CD4-positive, alpha-beta T cell treated with Interleukin-17A for 4 hours (primary cell): Measurements from ENCODE around the gene IQCN.

ENCODE experiments used
- DNase-seq: peaks from one replicate; pipeline ENCODE4 v3.0.0-alpha.2; 2020; ENCODE audit warnings: mixed read lengths

The IQCN gene, protein sequence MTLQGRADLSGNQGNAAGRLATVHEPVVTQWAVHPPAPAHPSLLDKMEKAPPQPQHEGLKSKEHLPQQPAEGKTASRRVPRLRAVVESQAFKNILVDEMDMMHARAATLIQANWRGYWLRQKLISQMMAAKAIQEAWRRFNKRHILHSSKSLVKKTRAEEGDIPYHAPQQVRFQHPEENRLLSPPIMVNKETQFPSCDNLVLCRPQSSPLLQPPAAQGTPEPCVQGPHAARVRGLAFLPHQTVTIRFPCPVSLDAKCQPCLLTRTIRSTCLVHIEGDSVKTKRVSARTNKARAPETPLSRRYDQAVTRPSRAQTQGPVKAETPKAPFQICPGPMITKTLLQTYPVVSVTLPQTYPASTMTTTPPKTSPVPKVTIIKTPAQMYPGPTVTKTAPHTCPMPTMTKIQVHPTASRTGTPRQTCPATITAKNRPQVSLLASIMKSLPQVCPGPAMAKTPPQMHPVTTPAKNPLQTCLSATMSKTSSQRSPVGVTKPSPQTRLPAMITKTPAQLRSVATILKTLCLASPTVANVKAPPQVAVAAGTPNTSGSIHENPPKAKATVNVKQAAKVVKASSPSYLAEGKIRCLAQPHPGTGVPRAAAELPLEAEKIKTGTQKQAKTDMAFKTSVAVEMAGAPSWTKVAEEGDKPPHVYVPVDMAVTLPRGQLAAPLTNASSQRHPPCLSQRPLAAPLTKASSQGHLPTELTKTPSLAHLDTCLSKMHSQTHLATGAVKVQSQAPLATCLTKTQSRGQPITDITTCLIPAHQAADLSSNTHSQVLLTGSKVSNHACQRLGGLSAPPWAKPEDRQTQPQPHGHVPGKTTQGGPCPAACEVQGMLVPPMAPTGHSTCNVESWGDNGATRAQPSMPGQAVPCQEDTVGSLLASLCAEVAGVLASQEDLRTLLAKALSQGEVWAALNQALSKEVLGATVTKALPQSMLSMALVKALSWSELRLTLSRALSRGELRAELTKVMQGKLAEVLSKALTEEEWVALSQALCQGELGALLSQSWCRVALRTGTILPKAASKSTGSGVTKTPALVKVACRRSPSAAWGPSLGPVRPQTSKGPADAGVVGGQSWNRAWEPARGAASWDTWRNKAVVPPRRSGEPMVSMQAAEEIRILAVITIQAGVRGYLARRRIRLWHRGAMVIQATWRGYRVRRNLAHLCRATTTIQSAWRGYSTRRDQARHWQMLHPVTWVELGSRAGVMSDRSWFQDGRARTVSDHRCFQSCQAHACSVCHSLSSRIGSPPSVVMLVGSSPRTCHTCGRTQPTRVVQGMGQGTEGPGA (N-terminal part only)

DNA sequence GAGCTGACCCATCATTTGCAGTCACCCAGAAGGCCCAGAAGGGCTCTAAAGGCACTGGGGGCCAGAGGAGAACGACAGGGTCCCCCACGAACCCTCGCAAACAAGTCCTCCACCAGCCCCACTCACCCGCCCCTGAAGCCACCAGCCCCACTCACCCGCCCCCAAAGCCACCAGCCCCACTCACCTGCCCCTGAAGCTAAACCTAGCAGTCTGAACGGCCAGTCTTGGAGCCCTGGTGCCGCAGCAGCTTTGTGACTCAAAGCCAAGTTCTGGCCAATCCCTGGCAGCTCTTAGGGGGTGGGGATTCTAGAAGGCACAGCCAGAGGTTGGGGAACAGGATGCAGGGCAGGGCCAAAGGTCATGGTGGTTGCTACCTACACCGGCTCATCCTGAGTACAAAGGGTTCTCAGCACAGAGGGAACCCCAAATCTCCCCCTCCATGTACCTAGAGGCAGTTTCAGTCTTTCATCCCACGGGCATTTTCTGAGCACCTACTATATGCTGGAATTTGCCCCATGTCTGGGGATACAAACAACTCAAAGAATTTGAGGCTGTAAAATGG is at the start of gene IQCN:
IQCN (minus strand) TSS at position 234 of the 562 bp plus-strand sequence. CDS start 4,974 bp downstream, outside the sequence.
- DNase-seq: peak; percentile 34

DNA sequence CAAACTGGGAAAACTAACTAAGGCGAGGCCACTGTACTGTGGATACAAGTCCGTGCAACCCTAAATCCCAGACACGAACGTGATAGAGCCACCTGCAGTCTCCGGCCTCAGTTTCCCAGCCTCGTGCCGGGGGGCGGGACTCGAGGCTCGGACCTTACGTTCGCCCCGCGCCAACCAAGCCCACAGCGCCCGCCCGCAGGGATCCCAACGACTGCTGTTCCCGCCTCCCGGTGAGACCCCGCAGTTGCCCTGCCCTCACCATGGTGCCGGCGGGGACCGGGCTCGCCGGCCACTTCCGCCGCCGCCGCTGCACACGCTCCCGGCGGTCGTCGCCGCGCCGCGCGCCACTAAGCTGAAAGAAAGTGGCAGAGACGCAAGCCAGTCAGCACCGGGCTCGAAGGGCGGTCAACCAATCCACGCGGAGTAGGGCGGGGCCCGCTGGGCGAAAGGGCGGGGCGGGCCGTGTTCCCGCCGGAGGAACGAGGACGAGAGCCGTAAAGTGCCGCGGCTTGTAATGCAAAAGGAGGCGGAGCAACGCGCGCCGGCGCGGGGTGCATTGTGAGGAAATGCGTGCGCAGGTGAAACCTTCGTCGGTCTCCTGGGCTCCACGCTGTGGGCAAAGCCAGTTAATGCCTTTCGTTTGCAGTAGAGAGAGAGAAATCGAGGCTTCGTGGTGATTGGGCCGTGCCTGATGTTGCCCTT is 48.7 kb upstream of the IQCN start, which contains the start of gene LSM4:
LSM4 (minus strand) TSS at position 318 of the 702 bp plus-strand sequence; CDS start at position 262, 56 bp downstream.
- DNase-seq: peak; percentile 100

DNA sequence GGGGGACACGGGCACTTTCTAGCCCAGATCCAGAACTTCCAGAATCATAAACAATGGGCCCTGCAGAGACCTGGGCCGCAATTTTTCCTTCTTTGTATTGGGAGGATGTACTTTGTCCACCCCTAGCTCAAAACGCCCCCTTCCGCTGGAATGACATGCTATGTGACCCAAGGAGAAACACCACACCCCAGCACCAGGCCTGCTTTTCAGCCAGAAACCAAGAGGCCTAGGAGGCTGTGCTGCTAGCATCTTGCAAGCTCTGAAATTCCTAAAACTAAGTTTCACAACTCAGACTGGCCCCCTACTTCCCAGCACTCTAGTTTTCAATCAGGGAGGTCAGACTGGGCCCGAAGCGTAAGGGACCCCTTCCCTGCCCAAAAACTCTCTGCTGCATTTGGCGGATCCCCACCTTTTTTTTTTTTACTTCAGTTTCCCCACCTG is 48.1 kb upstream of the IQCN start:
- DNase-seq: peak; percentile 42

DNA sequence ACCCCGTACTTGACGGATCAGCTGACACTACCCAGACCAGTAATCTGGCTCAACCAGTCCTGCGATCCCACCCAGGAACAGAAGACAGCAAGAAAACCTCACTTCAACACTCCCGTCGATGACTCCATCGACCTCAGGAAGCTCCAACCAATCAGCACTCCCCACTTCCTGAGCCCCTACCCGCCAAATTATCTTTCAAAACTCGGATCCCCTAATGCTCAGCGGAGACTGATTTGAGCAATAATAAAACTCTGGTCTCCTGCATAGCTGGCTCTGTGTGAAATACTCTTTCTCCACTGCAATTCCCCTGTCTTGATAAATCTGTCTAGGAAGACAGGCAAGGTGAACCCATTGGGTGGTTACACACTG is 47.5 kb upstream of the IQCN start:
- peak; percentile 47 for DNase-seq

DNA sequence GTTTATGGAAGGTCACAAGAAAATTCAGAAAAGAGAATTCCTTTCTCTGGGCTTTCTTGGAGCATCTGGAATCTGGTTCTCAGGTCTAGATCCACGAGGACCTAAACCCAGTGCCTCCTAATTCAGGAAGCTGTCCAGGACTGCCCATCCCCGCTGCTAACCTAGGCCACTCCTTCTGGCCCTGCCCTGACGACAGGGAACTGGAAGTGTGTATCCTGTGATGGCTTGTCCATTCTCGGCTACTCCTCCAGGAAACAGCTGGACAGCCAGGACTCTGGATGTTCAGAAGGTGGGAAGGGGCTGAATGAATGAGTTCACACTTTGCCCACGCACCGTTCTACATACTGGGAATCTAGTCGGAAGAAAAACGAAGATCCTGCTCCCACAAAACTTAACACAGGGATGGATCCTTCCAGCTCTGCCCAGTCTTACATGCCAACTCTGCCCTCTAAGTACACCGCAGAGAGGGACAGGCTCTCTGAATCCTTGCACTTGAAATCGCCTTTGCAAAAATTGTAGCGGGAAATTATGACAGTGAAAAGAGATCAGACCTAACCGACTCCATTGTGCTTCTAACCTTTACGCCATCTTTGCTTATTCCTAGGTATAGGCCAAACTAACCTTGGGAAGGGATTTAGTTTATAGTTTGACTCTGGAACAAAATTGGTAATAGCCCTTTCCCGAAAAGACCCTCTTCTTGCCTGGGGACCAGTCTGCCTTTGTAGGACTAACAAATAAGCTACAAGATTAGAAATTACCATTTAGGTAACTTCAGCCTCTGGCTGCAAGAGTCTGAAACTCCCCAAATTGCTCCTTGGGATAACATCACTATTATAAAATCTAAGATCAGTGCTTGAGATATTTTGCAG is 46.8 kb upstream of the IQCN start:
- no peak for DNase-seq

DNA sequence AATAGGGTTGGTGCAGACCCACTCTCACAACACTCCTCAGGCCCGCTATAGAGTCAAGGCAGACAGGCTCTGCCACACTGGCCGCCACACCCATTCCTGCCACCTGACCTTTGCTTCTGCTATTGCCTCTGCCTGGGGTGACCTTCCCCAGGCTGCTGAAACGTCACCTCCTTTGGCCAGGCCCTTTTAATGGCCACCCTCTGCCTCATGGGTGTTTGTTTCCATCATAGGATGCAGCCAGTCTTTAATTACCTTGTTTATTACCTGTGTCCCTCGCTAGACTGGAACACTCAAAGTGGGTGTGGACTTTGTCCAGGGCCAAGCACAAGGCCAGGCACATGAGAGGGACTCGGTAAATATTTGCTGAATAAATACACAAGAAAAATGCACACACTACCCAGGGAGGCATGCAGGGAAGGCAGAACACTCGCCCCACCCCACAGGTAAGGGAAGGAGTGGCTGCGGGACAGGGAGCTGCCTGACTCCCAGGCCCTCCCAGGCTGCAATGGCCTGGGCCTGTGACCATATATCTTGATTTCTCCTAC is 45.4 kb upstream of the IQCN start:
- no peak for DNase-seq

DNA sequence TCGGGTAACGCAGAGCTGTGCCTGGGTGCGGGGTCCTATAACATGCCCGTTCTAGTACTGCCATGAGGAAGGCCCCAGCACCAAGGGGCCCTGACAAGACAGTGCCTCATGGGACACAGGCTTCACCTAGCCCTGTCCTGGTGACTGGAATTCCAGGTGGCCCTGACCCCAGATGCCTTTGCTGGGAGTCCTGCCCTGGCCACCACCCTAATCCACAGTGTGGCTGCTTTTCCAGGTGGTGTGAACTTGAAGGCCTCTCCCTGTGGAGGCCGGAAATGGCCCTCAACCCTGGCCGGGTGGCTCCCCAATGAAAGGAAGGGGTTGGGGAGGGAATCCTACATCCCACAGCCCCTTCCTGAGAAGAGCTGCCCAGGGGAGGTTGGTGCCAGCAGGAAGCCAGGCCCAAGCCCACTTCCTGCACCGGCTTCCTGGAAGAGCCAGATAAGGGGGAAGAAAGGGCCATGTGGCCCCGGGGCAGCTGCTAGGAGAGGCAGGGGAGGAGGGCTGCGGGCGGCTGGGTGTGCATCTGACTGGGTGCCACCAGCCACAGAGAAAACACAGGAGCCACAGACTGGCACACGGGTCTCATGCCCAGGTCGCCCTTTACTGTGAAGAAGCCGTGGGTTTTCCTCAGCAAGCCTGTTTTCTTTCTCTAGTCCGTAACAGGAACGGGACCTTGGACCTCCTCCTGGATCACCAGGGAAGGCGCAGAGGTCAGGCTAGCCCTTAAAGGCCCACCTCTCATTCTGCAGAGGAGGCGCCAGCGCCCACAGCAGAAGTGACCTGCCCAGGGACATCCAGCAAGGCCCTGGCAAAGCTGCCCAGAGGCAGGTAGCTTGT is 43.9 kb upstream of the IQCN start:
- DNase-seq: peak; percentile 72

DNA sequence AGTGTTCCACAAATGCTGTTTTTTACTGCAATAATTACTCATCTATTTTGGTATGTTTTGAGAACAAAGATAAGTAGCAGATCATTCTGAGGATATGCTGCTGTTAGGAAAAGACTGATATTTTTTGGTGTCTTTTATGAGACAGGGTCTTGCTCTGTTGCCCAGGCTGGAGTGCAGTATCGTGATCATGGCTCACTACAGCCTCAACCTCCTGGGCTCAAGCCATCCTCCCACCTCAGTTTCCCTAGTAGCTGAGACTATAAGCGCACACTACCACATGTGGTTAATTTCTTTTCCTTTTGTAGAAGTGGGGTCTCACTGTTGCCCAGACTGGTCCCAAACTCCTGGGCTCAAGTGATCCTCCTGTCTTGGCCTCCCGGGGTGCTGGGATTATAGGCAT is 39.1 kb upstream of the IQCN start:
- DNase-seq: no peak

DNA sequence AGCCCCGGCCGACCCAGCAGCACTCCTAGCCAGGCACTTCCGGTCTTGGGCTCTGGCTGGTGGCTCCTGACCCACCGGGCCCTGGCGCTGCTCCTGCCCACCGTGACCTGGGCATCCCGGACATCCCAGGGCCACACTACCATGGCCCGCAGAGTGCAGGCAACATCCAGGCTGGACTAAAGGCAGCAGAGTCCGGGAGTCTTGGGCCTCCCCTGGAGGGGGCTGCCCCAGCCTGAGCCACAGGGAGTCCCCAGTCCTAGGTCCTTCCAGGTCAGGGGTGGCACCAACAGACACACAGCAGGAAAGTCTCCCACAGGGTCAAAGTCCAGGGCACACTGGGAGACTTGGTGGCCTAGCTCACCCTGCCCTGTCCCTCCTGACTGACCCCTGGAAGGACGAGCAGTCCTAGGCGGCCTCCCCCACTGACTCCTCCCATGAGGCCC is 37.9 kb upstream of the IQCN start:
- DNase-seq: no peak

DNA sequence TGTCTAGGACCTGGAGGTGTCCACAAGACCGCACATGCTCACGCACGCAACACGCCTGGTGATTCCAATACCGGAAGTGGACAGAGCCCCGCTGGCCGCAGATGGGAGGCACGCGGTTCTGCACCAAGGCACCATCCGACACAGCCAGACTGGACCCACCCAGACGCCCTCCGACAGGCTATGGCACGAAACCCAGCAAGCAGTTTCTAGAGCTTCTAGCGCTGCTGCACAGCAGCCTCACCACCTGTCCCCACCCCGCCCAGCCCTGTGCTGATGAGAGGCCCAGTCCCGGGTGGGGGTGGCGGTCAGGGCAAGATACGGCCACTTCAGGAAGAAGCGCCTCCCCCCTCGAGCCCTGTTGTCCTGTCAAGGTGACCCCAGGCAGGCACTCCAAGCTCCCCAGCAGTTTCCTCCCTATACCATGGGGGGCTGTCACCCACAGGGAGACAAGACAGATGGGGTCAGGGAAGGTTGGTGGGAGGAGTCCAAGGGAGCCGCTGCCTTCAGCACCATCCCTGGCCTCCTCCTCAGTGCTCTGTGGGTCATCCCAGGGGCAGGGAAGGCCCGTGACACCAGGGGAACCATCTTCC is 37.3 kb upstream of the IQCN start:
- DNase-seq: no peak

DNA sequence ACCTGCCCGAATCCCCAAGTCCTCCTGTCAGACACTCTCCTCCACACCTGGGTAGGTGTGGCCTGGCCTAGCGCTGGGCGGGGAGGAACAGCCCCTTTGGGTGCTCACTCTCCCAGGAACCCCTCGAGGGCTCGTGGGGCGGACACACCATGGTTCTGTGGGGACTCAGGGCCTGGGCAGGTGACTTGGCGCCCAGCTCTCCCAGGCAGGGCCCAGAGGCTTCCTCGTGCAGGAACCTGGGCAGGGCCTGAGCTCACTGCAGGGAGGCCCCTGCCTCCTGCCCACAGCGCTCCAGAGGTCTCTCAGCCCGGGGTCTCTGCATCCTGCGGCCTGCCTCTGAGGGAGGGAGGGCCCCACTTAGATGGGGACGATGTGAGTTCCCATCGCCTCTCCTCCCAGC is 36.7 kb upstream of the IQCN start:
- DNase-seq: no peak

DNA sequence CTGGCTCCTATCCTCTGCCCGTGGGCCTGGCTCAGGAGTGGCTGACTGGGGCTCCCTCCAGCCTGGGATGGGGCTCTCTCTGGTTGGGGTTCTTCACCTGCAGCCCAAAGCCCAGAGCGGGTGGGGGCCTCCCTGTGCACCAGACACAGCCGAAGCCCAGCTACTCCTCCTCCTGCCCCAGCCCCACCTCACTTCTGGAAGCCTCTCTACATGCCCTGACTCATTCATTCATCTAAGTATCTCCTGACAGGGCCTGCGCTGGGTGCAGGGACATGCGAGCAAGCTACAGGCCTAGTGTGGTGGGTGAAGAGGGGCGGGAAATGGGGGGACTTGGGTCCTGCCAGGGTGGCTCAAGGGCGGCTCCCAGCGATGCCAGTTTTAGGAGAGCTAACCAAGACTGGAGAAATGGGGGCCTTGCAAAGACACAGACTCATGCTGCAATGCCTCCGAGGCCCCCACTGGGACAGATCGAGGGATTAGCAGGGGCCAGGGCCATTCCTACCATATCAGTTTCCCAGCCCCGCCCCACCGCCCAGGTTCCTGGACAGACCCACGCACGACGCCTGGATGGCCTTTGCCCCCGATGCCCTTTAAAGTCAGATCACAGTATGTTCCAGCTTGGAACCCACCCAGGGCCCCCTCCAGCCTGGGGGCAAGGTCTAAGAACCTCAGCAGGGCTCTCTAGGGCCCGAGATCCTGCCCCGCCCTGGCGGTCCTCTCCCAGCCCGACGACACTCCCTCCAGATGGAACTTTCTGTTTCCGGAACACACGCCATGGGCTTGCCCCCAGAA is 36.1 kb upstream of the IQCN start:
- DNase-seq: no peak

DNA sequence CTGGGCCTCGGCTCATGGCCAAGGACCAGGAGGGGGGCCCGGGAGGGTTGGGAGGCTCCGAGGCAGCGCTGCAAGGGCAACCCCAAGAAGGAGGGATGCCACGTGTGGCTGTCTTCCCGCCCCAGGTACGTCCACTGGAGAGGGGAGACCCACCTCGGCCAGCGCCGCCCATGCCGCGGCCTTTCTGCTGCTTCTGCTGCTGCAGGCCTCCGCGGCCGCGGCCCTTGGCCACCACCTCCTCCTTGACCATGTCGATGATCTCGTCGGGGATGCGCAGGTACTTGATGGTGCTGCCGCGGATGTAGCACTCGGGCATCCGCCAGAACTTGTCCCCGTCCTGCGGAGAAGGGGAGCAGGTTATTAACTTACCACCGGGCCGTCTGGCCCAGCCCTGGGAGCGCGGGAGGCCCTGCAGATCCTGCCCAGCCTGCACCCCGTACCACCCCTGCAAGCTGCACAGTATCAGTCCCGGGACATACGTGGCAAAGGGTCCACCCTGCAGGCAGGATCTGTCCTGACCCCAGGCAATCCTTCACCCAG is 35.3 kb upstream of the IQCN start:
- DNase-seq: no peak

DNA sequence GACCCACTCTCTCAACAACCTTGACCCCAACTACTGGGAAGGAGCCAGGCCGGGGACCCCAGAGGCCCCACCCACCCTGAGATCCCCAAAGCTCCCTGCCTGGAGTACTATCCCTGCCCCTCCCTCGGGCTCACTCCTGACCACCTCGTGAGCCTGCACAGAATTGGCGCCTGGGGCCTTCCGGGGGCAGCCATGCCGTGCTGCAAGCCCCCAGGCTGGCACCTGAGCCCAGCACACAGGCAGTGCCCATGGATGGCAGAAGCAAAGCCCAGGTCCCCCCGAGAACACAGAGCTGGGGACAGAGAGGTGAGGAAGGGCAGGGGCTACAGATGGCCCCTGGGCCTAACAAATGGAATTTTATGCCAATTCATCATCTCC is 34.7 kb upstream of the IQCN start:
- no peak for DNase-seq

DNA sequence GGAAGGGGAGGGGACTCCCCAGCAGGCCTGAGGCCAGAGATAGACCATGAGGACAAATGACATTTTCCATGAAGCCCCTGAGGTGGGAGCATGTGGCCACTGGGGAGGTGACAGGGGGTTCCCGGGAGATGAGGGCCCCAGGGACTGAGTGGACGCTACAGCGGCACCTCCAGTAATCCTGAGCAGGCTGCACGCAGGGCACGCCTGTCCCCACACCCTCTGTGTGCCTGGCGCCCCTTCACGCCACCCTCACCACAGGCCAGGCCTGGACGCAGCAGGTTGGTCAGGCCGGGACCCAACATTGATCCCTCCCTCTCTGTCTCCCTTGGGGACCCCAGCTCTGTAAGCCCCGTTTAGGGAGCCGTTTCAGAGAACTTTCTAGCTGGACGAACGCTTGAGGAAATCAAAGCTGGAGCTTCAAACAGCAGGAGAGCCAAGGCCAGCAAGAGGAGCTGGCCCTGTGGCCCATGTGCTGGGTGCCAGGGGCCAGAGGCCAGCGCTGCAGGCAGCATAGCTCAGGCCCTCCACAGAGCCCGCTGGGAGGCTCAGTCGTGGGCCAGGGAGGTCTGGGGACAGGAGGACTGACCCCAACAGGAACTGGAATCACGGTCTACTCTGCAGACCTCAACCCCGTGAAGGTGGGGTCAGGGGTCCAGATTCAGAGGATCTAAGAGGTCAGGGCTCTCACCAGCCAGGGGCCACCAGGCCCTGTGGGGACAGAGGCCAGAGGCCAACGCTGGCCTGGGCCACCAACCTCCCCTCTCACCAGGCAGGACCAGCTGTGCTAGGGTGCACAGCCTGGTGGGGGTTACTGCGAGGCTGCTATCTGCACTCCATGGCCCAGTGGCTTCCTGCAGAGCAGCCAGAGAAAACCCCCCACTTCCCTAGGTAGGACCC is 34.0 kb upstream of the IQCN start:
- no peak for DNase-seq

DNA sequence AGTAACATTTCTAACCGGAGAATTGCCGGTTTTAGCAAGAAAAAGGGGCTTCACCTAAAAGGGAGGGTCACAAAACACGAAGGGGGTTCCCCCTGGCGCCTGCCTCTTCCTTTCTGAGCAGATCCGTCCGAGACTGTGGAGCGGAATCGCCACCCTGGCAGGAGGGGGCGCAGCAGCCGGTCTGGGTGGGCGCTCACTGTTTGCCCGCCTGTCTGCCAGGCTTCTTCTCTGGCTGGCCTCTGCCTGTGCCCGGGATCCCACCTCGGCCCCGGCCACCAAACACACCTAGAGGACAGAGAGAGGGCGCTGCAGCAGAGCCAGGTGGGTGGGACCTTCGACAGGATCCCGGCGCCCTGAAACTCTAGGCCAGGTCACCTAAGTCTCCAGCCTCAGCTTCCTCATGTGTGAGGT is 33.0 kb upstream of the IQCN start:
- DNase-seq: peak; percentile 33

DNA sequence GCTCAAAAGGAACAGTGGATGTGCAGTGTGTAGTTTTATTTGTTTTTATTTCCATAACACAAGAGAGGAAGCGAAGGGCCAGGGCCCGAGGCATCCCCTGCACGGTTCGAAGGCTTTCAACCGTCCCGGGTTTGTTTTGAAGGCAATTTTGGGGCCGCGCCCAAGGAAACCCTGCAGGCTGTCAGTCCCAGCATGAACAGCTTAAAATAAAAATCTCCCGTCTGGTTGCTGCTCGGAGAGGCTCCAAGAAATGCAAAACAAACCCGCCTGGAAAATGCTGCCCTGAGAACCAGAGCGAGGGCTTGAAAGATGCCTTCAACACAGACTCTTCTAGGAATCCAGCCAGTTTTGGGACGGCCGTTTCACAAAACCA is 32.6 kb upstream of the IQCN start:
- DNase-seq: peak; percentile 54
